Measurements from ENCODE around the gene ATF4. TPM values are rescaled to one million over a fixed set of nuclear protein-coding genes. Genes with fewer than 3 reads are reported as not detected.
A peak's percentile ranks its signal among the peaks of the same experiment; 100 is the strongest.

Gene ATF4
- total and polyA plus RNA-seq, 2 of the 8 experiments (the other 6 are each of a cell fraction or from before 2014, with no cell fraction given) = 553 to 704 TPM

DNA sequence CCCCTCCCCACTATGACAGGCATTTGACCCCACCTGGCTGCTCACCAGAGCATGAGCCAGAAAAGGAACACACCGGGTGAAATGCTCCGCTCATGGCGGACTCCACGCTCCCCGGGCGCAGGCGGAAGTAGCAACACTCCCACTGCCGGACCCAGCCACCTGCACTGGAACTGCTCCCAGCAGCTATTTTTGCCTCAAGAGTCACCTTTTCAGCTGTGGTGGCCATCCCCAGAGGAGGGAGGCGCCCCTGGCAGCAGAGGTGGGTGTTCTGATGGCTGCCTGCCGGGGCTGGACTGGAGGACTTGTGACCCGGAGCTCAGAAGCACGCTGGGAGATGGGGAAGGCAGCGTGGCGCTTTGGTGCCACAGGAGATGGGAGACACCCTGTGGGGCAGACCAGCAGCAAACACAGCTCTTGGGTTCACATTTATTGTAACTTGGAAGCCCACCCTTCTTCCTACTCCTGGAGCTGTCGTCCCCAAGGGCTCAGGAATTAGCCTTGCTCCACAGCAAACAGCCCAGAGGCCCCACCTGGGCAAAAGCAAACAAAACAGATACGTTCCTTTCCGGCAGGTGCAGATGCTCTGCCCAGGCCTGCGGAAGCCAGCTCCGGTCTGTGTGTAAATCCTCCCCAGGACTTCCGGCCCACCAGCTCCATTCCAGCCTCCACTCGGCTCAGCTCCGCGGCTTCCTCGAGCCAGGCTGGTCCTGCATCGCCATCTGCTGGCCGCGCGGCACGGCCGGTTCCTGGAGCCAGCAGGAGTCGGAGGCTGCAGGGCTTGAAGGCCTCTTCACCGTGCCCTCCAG is 8.5 kb downstream of the ATF4 start (continued):
- TF ChIP-seq YY1 (IDR thresholded peaks at IDR 0.05; ENCODE audit: low read depth, low read length) (peak; percentile 88), SIRT6 (IDR thresholded peaks at IDR 0.05; ENCODE audit: low read length) (no peak), CBX8 (IDR thresholded peaks at IDR 0.05; ENCODE audit: borderline replicate concordance, low read depth, low read length) (no peak), TEAD4 (IDR thresholded peaks at IDR 0.05; ENCODE audit: low read depth, low read length) (peak; percentile 88), CBX5 (IDR thresholded peaks at IDR 0.05; ENCODE audit: low read depth, low read length) (no peak)

All from H1 (cell line).